ENCODE results near the gene LRRC8E.

- TF ChIP-seq, protein P1, sequence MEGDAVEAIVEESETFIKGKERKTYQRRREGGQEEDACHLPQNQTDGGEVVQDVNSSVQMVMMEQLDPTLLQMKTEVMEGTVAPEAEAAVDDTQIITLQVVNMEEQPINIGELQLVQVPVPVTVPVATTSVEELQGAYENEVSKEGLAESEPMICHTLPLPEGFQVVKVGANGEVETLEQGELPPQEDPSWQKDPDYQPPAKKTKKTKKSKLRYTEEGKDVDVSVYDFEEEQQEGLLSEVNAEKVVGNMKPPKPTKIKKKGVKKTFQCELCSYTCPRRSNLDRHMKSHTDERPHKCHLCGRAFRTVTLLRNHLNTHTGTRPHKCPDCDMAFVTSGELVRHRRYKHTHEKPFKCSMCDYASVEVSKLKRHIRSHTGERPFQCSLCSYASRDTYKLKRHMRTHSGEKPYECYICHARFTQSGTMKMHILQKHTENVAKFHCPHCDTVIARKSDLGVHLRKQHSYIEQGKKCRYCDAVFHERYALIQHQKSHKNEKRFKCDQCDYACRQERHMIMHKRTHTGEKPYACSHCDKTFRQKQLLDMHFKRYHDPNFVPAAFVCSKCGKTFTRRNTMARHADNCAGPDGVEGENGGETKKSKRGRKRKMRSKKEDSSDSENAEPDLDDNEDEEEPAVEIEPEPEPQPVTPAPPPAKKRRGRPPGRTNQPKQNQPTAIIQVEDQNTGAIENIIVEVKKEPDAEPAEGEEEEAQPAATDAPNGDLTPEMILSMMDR (conservative IDR thresholded peaks at IDR 0.05; ENCODE audit: low read depth, low read length): no peak
- no peak for TF ChIP-seq EZH2 (IDR thresholded peaks at IDR 0.05; ENCODE audit: borderline replicate concordance, low read depth, low read length, poor library complexity, severe bottlenecking)
These were observed 32.2 kb upstream of the LRRC8E start for GRCh38 chr19:7856109-7856591.

Data from A673 (cell line).